OCI-LY1 (cell line): ENCODE measurements around the gene MACIR.

Experiments
- CTCF ChIP-seq: fragments of 200-600 bp; sonication (generic), shearing (Covaris generic); IDR thresholded peaks from 2 replicates; pipeline ENCODE4 v1.5.1; 2017; ENCODE audit warnings: mild to moderate bottlenecking, antibody characterized with exemption, low read length, moderate library complexity, mixed read lengths
- EZH2 ChIP-seq: fragments of 200-600 bp; sonication (generic), shearing (Covaris generic); IDR thresholded peaks from 2 replicates; pipeline ENCODE4 v1.8.0; 2017; ENCODE audit warnings: borderline replicate concordance, mixed run types, mild to moderate bottlenecking, antibody characterized with exemption, low read length, moderate library complexity, mixed read lengths

- TF ChIP-seq CTCF (no peak), EZH2 (no peak)
These were observed 47.2 kb downstream of the MACIR start for GRCh38 chr5:103305809-103306208.
